Muscle of leg (tissue), 11 donors: ENCODE results near the gene KIF19. TPM values are rescaled to one million over a fixed set of nuclear protein-coding genes. Genes with fewer than 3 reads are reported as not detected.
"Not testable (repeated sequence)": the region's sequence is repeated elsewhere in the genome, so short reads cannot be mapped to it uniquely, and the experiment has no call there.

Experiments
- DNase-seq: peaks from one replicate; pipeline ENCODE4 v3.0.0; 2013
- H3K27ac ChIP-seq: one replicate; pipeline ENCODE4 v1.5.1; 2013; ENCODE audit warnings: mild to moderate bottlenecking, low read length, control low read depth
- H3K27me3 ChIP-seq: one replicate; pipeline ENCODE4 v1.6.1; 2013; ENCODE audit warnings: low read length; ENCODE audit not compliant: control insufficient read depth, insufficient read depth
- H3K36me3 ChIP-seq: one replicate; pipeline ENCODE4 v1.6.1; 2013; ENCODE audit warnings: low read length; ENCODE audit not compliant: control insufficient read depth, insufficient read depth
- H3K4me1 ChIP-seq: one replicate; pipeline ENCODE4 v1.6.1; 2013; ENCODE audit warnings: low read length; ENCODE audit not compliant: control insufficient read depth, insufficient read depth
- H3K4me3 ChIP-seq: one replicate; pipeline ENCODE4 v1.5.1; 2013; ENCODE audit warnings: low read length, control low read depth
- H3K9me3 ChIP-seq: replicated peaks from 2 replicates; pipeline ENCODE4 v1.6.1; 2013; ENCODE audit warnings: low read depth, low read length; ENCODE audit not compliant: control insufficient read depth
- WGBS: methylation state at CpG from one replicate; pipeline ENCODE4 v1.1.5; 2013; ENCODE audit warnings: missing lambda C conversion rate; ENCODE audit not compliant: insufficient coverage; 5-methylcytosine and 5-hydroxymethylcytosine counted together
- polyA plus RNA-seq, 8 donors: library from polyadenylated mRNA; unstranded; fragments of 120-200 nt; gene quantifications; one replicate each; pipeline versions ENCODE4 v1.2.1 to v1.2.3, GENCODE V29; 2013; ENCODE audit warnings: inconsistent platforms in 1 of 8, low replicate concordance in 1 of 8; ENCODE audit not compliant: insufficient read length in 8 of 8, insufficient read depth in 1 of 8
- total RNA-seq: library from RNA; stranded (reverse); fragments of 120-200 nt; gene quantifications from one replicate; pipeline ENCODE4 v1.2.4, GENCODE V29; 2013

The KIF19 gene
- total and polyA plus RNA-seq, 9 donors = 0.74 to 2.5 (median 1.6) TPM

- no peaks in the 10 kb centered on the region for H3K36me3 ChIP-seq
- H3K9me3 ChIP-seq = no peaks in the 10 kb centered on the region
- 79% methylated on average over 7 of the region's 7 CpGs for WGBS
- no peaks in the 10 kb centered on the region for H3K27me3 ChIP-seq
- DNase-seq = peak; percentile 37
- H3K4me3 ChIP-seq = no peak overlapping the region
- H3K27ac ChIP-seq = peak overlapping the region; percentile 77
- H3K4me1 ChIP-seq = peaks cover 28% of the 10 kb centered on the region
Observed at GRCh38 chr17:74394977-74395376, 69.0 kb downstream of the KIF19 start.

- WGBS = no CpG with 5 or more reads among the region's 4 CpGs
Observed at GRCh38 chr17:74396567-74396966, 70.5 kb downstream of the KIF19 start.

GRCh38 chr17:74402048-74402447, 76.0 kb downstream of the KIF19 start:
- no peak for DNase-seq
- H3K9me3 ChIP-seq = no peaks in the 10 kb centered on the region
- H3K4me1 ChIP-seq = peaks cover 4% of the 10 kb centered on the region
- no peaks in the 10 kb centered on the region for H3K27me3 ChIP-seq
- 58% methylated on average over 5 of the region's 7 CpGs for WGBS
- no peaks in the 10 kb centered on the region for H3K36me3 ChIP-seq
- H3K4me3 ChIP-seq = no peak overlapping the region
- H3K27ac ChIP-seq = no peak overlapping the region

More at GRCh38 chr17:74396567-74396966, 70.5 kb downstream of the KIF19 start:
- Histone ChIP-seq H3K36me3 (no peaks in the 10 kb centered on the region), H3K27ac (no peak overlapping the region), H3K9me3 (no peaks in the 10 kb centered on the region), H3K4me1 (peaks cover 28% of the 10 kb centered on the region), H3K4me3 (no peak overlapping the region), H3K27me3 (no peaks in the 10 kb centered on the region)
- DNase-seq = no peak

GRCh38 chr17:74403512-74404137, 77.6 kb downstream of the KIF19 start:
- 61% methylated on average over 8 of the region's 12 CpGs for WGBS
- Histone ChIP-seq H3K4me1 (peaks cover 4% of the 10 kb centered on the region), H3K36me3 (no peaks in the 10 kb centered on the region), H3K9me3 (no peaks in the 10 kb centered on the region), H3K27me3 (no peaks in the 10 kb centered on the region), H3K27ac (no peak overlapping the region), H3K4me3 (no peak overlapping the region)
- no peak for DNase-seq

- 20% methylated on average over 2 of the region's 7 CpGs for WGBS
- no peaks in the 10 kb centered on the region for H3K27me3 ChIP-seq
- no peaks in the 10 kb centered on the region for H3K9me3 ChIP-seq
- H3K4me1 ChIP-seq = peaks cover 4% of the 10 kb centered on the region
- H3K27ac ChIP-seq = no peak overlapping the region
- DNase-seq = no peak
- no peaks in the 10 kb centered on the region for H3K36me3 ChIP-seq
- H3K4me3 ChIP-seq = no peak overlapping the region
Observed at GRCh38 chr17:74404218-74404617, 78.2 kb downstream of the KIF19 start.

GRCh38 chr17:74404789-74405188, 78.8 kb downstream of the KIF19 start:
- no peaks in the 10 kb centered on the region for H3K9me3 ChIP-seq
- peaks cover 4% of the 10 kb centered on the region for H3K4me1 ChIP-seq
- H3K27ac ChIP-seq = no peak overlapping the region
- 78% methylated on average over 2 of the region's 6 CpGs for WGBS
- H3K27me3 ChIP-seq = no peaks in the 10 kb centered on the region
- H3K4me3 ChIP-seq = no peak overlapping the region
- no peak for DNase-seq
- no peaks in the 10 kb centered on the region for H3K36me3 ChIP-seq

DNA sequence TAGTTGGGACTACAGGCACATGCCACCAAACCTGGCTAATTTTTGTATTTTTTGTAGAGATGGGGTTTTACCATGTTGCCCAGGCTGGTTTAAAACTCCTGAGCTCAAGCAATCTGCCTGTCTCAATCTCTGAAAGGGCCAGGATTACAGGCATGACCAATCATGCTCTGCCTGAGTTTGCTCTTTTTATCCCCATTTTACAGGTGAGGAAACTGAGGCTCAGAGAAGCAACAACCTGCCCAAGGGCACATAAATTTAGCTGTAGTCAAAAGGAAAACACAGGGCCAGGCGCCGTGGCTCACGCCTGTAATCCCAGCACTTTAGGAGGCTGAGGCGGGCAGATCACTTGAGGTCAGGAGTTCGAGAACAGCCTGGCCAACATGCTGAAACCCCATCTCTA, 79.3 kb downstream of the KIF19 start:
- 93% methylated on average over 3 of the region's 5 CpGs for WGBS
- not testable (repeated sequence) for H3K4me1 ChIP-seq, H3K36me3 ChIP-seq, H3K4me3 ChIP-seq, H3K27me3 ChIP-seq, H3K27ac ChIP-seq, DNase-seq, H3K9me3 ChIP-seq

Other genes starting within 250 kb of the KIF19 start
- 3,184 TPM for gene RPL38, start 122.5 kb upstream of the KIF19 start, total RNA-seq
- 1,000 to 10,000 TPM; 1,606 to 2,231 (median 1,792) TPM for gene RPL38, start 122.5 kb upstream of the KIF19 start, polyA plus RNA-seq
- gene TTYH2, start 112.7 kb upstream of the KIF19 start, total RNA-seq = 35.5 TPM
- gene TTYH2, start 112.7 kb upstream of the KIF19 start, polyA plus RNA-seq = 10 to 100 TPM; 40.3 to 85.2 (median 71.1) TPM
- 0.09 TPM for gene DNAI2, start 52.0 kb upstream of the KIF19 start, total RNA-seq
- under 1 TPM in 5 of 8 donors, not detected in 3; 0.12 to 0.38 (median 0.19) TPM for gene DNAI2, start 52.0 kb upstream of the KIF19 start, polyA plus RNA-seq
- not detected for gene BTBD17, start 35.6 kb downstream of the KIF19 start, total RNA-seq
- gene BTBD17, start 35.6 kb downstream of the KIF19 start, polyA plus RNA-seq = under 1 TPM in 6 of 8 donors, not detected in 2; 0.06 to 0.28 (median 0.11) TPM
- 0.04 TPM for gene GPR142, start 41.3 kb downstream of the KIF19 start, total RNA-seq
- under 1 TPM in 6 of 8 donors, not detected in 2; 0.13 to 0.28 (median 0.20) TPM for gene GPR142, start 41.3 kb downstream of the KIF19 start, polyA plus RNA-seq
- gene GPRC5C, start 105.9 kb downstream of the KIF19 start, total RNA-seq = 56.0 TPM
- 10 to 100 TPM; 16.2 to 37.5 (median 32.3) TPM for gene GPRC5C, start 105.9 kb downstream of the KIF19 start, polyA plus RNA-seq
- gene CD300A, start 140.4 kb downstream of the KIF19 start, total RNA-seq = 2.5 TPM
- 1 to 10 TPM; 1.7 to 4.0 (median 2.4) TPM for gene CD300A, start 140.4 kb downstream of the KIF19 start, polyA plus RNA-seq
- gene CD300LB, start 205.2 kb downstream of the KIF19 start, total RNA-seq = 0.04 TPM
- under 1 TPM; 0.07 to 0.35 (median 0.19) TPM for gene CD300LB, start 205.2 kb downstream of the KIF19 start, polyA plus RNA-seq
- gene CD300C, start 219.9 kb downstream of the KIF19 start, total RNA-seq = 0.31 TPM
- under 1 TPM; 0.29 to 0.75 (median 0.44) TPM for gene CD300C, start 219.9 kb downstream of the KIF19 start, polyA plus RNA-seq
- gene CD300H, start 241.3 kb downstream of the KIF19 start, total RNA-seq = not detected
- under 1 TPM in 2 of 8 donors, not detected in 6; 0.27 to 0.28 TPM for gene CD300H, start 241.3 kb downstream of the KIF19 start, polyA plus RNA-seq